ENCODE data around the gene SIGLEC6. TPM values are rescaled to one million over a fixed set of nuclear protein-coding genes. Genes with fewer than 3 reads are reported as not detected.

The SIGLEC6 gene
- total RNA-seq, 2 donors from 2014 or later, result 0.56 to 1.6 TPM

DNA sequence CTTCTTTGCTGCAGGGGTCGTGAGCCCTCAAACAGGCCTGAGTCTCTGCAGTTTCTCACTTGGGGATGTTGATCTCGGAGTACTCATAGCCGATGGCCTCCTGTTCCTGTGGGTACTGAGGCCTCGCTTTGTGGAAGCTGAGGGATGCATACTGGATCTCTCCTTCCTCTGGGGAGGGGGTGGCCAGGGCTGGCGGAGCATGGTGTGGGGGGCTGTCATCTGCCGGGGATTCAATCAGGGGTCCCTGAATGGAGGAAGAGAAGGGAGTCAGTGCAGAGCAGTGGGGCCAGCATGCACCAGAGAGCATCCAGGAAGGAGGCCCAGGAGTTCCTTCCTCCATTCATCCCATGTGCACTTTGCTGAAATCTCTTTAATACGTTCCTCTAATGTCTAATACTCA, 39.9 kb downstream of the SIGLEC6 start:
- no peak for ATAC-seq (ENCODE audit: insufficient number of reproducible peaks, low FRiP score, low read depth)
- no peaks in the 10 kb centered on the region for H3K9me3 ChIP-seq
- no peak overlapping the region for H3K27ac ChIP-seq
- no peaks in the 10 kb centered on the region for H3K27me3 ChIP-seq (replicated peaks; ENCODE audit: insufficient read depth)
- no peak overlapping the region for H3K4me3 ChIP-seq
- DNase-seq (ENCODE audit: low spot score), result no peak
- TF ChIP-seq, protein P1, sequence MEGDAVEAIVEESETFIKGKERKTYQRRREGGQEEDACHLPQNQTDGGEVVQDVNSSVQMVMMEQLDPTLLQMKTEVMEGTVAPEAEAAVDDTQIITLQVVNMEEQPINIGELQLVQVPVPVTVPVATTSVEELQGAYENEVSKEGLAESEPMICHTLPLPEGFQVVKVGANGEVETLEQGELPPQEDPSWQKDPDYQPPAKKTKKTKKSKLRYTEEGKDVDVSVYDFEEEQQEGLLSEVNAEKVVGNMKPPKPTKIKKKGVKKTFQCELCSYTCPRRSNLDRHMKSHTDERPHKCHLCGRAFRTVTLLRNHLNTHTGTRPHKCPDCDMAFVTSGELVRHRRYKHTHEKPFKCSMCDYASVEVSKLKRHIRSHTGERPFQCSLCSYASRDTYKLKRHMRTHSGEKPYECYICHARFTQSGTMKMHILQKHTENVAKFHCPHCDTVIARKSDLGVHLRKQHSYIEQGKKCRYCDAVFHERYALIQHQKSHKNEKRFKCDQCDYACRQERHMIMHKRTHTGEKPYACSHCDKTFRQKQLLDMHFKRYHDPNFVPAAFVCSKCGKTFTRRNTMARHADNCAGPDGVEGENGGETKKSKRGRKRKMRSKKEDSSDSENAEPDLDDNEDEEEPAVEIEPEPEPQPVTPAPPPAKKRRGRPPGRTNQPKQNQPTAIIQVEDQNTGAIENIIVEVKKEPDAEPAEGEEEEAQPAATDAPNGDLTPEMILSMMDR (IDR thresholded peaks at IDR 0.05), result no peak
- no peaks in the 10 kb centered on the region for H3K4me1 ChIP-seq (ENCODE audit: control insufficient read depth in 1 of 2, low read depth in 2 of 2)
- H3K36me3 ChIP-seq, result no peaks in the 10 kb centered on the region

DNA sequence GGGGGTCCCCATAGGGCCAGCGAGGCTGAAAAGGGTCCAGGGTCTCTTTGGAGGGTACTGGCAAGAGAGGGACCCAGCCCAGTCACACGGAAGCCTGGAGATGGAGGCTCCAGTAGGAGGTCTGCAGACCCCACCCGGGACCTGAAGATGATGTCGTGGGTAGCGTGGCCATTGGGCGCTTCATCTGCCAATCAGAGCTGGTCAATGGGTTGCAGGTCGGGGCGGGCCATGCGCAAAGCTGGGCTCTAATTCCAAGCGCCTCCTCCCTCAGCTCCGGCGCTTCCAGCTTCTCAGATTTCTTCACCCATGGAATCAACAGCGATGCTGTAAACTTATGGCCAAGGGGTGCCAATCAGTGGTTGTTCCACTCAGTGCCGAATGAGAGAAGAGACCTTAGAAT, 40.8 kb downstream of the SIGLEC6 start:
- TF ChIP-seq, protein P1 (IDR thresholded peaks at IDR 0.05), result no peak
- H3K27me3 ChIP-seq (replicated peaks; ENCODE audit: insufficient read depth), result no peaks in the 10 kb centered on the region
- H3K36me3 ChIP-seq, result no peaks in the 10 kb centered on the region
- no peak overlapping the region for H3K4me3 ChIP-seq
- no peak for DNase-seq (ENCODE audit: low spot score)
- ATAC-seq (ENCODE audit: insufficient number of reproducible peaks, low FRiP score, low read depth), result no peak
- H3K27ac ChIP-seq, result no peak overlapping the region
- H3K9me3 ChIP-seq, result no peaks in the 10 kb centered on the region
- H3K4me1 ChIP-seq (ENCODE audit: control insufficient read depth in 1 of 2, low read depth in 2 of 2), result no peaks in the 10 kb centered on the region

DNA sequence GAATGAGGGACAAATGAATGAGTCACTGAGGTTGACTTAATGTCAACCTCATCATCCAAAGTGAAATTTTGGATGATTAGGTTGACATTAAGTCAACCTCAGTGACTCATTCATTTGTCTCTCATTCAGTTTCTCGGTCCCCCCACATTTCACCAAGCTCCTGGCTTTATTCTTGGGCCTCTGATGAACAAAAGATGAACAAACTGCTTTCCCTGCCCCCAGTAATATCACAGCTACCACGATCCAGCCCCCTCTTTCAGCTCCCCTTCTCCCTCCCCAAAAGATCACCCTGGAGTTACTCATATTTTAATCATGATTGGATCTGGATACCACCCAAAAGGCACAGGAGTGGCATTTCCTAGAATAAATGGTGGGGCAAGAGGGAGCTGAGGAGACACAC, 42.4 kb downstream of the SIGLEC6 start:
- Histone ChIP-seq H3K27me3 (replicated peaks; ENCODE audit: insufficient read depth) (no peaks in the 10 kb centered on the region), H3K36me3 (no peaks in the 10 kb centered on the region), H3K9me3 (no peaks in the 10 kb centered on the region), H3K4me1 (ENCODE audit: control insufficient read depth in 1 of 2, low read depth in 2 of 2) (no peaks in the 10 kb centered on the region), H3K4me3 (no peak overlapping the region), H3K27ac (no peak overlapping the region)
- TF ChIP-seq, protein P1 (IDR thresholded peaks at IDR 0.05), result no peak
- no peak for DNase-seq (ENCODE audit: low spot score)
- no peak for ATAC-seq (ENCODE audit: insufficient number of reproducible peaks, low FRiP score, low read depth)

DNA sequence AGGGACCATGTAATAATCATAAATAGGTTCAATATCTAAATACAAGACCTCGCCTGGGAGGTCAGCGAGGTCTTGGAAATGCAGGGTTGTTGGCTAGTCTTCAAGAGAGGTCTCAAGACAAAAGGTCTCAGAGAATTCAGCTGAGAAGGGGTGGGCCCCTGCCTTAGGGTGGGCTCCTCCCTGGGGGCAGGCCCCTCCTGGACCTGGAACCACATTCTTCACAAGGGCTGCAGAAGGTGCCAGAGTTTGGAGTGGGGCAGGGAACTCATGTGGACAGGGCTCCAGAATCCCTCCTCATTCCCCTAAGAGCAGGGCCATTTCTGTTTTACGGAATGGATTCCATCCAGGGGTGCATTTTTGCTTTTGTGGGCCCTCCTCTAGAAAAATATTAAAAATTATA, 43.0 kb downstream of the SIGLEC6 start:
- H3K4me3 ChIP-seq, result no peak overlapping the region
- H3K36me3 ChIP-seq, result no peaks in the 10 kb centered on the region
- no peaks in the 10 kb centered on the region for H3K9me3 ChIP-seq
- TF ChIP-seq, protein P1 (IDR thresholded peaks at IDR 0.05), result no peak
- no peaks in the 10 kb centered on the region for H3K4me1 ChIP-seq (ENCODE audit: control insufficient read depth in 1 of 2, low read depth in 2 of 2)
- no peaks in the 10 kb centered on the region for H3K27me3 ChIP-seq (replicated peaks; ENCODE audit: insufficient read depth)
- H3K27ac ChIP-seq, result no peak overlapping the region
- DNase-seq (ENCODE audit: low spot score) (no peak), ATAC-seq (ENCODE audit: insufficient number of reproducible peaks, low FRiP score, low read depth) (no peak)

DNA sequence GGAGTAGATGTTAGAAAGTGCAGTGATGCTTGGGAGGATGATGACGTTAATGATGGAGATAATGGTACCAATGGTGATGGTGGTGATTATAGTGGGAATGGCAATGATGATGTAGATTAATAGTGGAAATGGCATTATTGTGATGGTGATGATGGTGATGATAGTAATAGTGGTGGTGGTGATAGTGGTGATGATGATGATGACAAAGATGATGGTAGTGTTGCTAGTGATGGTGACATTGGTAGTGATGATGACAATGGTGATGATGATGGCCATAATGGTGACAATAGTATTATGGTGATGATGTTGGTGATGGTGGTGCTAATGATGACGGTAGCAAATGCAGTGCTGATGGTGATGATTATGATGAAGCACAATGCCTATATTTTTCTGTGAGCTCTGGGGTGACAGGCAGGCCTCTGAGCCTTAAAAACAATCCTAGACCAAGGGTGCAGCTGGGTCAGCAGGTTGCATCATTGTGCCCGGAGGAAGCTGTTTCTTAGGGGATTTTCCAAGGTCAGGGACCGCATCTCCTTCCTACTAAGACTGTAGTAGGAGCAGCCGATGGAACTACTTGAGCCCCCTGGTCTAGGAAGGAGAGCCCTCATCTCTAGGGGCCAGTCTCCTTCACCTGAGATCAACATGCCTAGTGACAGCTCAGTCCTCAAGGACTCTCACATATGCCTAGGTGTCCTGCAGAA, 45.4 kb downstream of the SIGLEC6 start:
- no peaks in the 10 kb centered on the region for H3K9me3 ChIP-seq
- H3K4me3 ChIP-seq, result no peak overlapping the region
- ATAC-seq (ENCODE audit: insufficient number of reproducible peaks, low FRiP score, low read depth), result no peak
- H3K4me1 ChIP-seq (ENCODE audit: control insufficient read depth in 1 of 2, low read depth in 2 of 2), result no peaks in the 10 kb centered on the region
- TF ChIP-seq, protein P1 (IDR thresholded peaks at IDR 0.05), result no peak
- no peaks in the 10 kb centered on the region for H3K36me3 ChIP-seq
- DNase-seq (ENCODE audit: low spot score), result no peak
- no peak overlapping the region for H3K27ac ChIP-seq
- no peaks in the 10 kb centered on the region for H3K27me3 ChIP-seq (replicated peaks; ENCODE audit: insufficient read depth)

Data from thoracic aorta (tissue), 2 donors.